Hepatocyte (in vitro differentiated cells): Measurements from ENCODE around the gene CDH26. TPM values are rescaled to one million over a fixed set of nuclear protein-coding genes. Genes with fewer than 3 reads are reported as not detected.
A peak's percentile ranks its signal among the peaks of the same experiment; 100 is the strongest.

Experiments used
- DNase-seq: peaks from one replicate; pipeline ENCODE4 v3.0.0-alpha.2; 2016; ENCODE audit warnings: low spot score
- H2AFZ ChIP-seq: fragments of 200-600 bp; sonication (generic); 2 replicates; pipeline ENCODE4 v1.6.0; 2016; ENCODE audit warnings: antibody characterized with exemption, mild to moderate bottlenecking
- H3K27ac ChIP-seq: fragments of 200-600 bp; sonication (generic); 2 replicates; pipeline ENCODE4 v1.5.1; 2016; ENCODE audit warnings: mild to moderate bottlenecking
- H3K27me3 ChIP-seq: fragments of 200-600 bp; sonication (generic); 2 replicates; pipeline ENCODE4 v1.6.1; 2016
- H3K36me3 ChIP-seq: fragments of 200-600 bp; sonication (generic); replicated peaks from 2 replicates; pipeline ENCODE4 v1.5.1; 2016; ENCODE audit warnings: low read depth; ENCODE audit not compliant: insufficient read depth
- H3K4me1 ChIP-seq: fragments of 200-600 bp; sonication (generic); 2 replicates; pipeline ENCODE4 v1.5.1; 2016; ENCODE audit warnings: mild to moderate bottlenecking, moderate library complexity; ENCODE audit not compliant: insufficient read depth
- H3K4me2 ChIP-seq: fragments of 200-600 bp; sonication (generic); 2 replicates; pipeline ENCODE4 v1.6.0; 2016
- H3K4me3 ChIP-seq: fragments of 200-600 bp; sonication (generic); 2 replicates; pipeline ENCODE4 v1.5.1; 2016; ENCODE audit warnings: mild to moderate bottlenecking
- H3K79me2 ChIP-seq: fragments of 200-600 bp; sonication (generic); 2 replicates; pipeline ENCODE4 v1.6.0; 2017; ENCODE audit warnings: mild to moderate bottlenecking
- H3K9me2 ChIP-seq: fragments of 200-600 bp; sonication (generic); replicated peaks from 2 replicates; pipeline ENCODE4 v1.6.0; 2017; ENCODE audit warnings: mild to moderate bottlenecking; ENCODE audit not compliant: insufficient read depth
- H3K9me3 ChIP-seq: fragments of 200-600 bp; sonication (generic); 2 replicates; pipeline ENCODE4 v1.5.1; 2016; ENCODE audit warnings: low read depth, mild to moderate bottlenecking
- H4K20me1 ChIP-seq: fragments of 200-600 bp; sonication (generic); 2 replicates; pipeline ENCODE4 v1.6.0; 2016; ENCODE audit warnings: mild to moderate bottlenecking; ENCODE audit not compliant: insufficient read depth, poor library complexity, severe bottlenecking
- EZH2 ChIP-seq: fragments of 200-600 bp; sonication (generic); IDR thresholded peaks from 2 replicates; pipeline ENCODE4 v1.6.1; 2016; ENCODE audit warnings: antibody characterized with exemption, mild to moderate bottlenecking, borderline replicate concordance
- EZH2phosphoT487 ChIP-seq: fragments of 200-600 bp; sonication (generic); IDR thresholded peaks from one replicate; pipeline ENCODE4 v1.6.1; 2018; ENCODE audit warnings: antibody characterized with exemption, mild to moderate bottlenecking, low read depth, moderate library complexity; ENCODE audit not compliant: unreplicated experiment, severe bottlenecking
- WGBS: methylation state at CpG from one replicate; pipeline ENCODE4 v1.1.6; 2016; ENCODE audit warnings: low lambda C conversion rate; ENCODE audit errors: missing lambda C conversion rate; 5-methylcytosine and 5-hydroxymethylcytosine counted together
- polyA plus RNA-seq: library from polyadenylated mRNA; unstranded; fragments of >200 nt; fragmentation: Nextera tagmentation; extraction: Ambion mirVana; gene quantifications from 2 replicates; pipeline ENCODE4 v1.2.1, GENCODE V29; 2016
- total RNA-seq: library from RNA; depleted of rRNA; stranded (reverse); fragments of >200 nt; gene quantifications from 2 replicates; pipeline ENCODE4 v1.2.3, GENCODE V29; 2014
- TF ChIP-seq, protein P1 (sequence below): fragments of 200-600 bp; sonication (generic); IDR thresholded peaks from 2 replicates; pipeline ENCODE4 v1.5.1; 2016; ENCODE audit warnings: antibody characterized with exemption, mild to moderate bottlenecking; ENCODE audit not compliant: poor library complexity

Gene CDH26
- total and polyA plus RNA-seq, 2 experiments from 2014 or later = 2.2 to 2.3 TPM

DNA sequence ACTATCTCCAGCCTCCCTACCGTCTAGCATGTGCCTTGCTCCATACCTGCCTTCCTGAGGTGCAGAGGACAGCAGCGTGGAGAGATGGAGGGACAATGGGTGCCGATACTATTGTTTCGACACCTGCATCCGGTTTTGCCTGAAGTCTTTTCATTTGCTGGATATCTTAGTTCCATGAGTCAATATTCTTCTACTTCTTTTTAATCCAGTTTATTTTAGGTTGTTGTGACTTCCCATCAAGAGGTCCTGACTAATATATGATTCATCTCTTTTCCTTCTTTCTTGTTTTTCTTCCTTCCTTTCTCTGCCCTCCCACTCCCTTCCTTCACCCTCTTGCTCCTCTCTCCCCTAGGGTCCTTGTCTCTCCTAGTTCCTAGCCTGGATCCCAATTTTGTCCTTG, 91.4 kb downstream of the CDH26 start:
- Histone ChIP-seq H3K36me3 (no peaks in the 10 kb centered on the region), H3K9me3 (no peaks in the 10 kb centered on the region), H3K4me3 (no peak overlapping the region), H4K20me1 (no peaks in the 10 kb centered on the region), H3K9me2 (no peaks in the 10 kb centered on the region), H3K27ac (no peak overlapping the region), H3K4me1 (no peaks in the 10 kb centered on the region), H2AFZ (no peak overlapping the region), H3K79me2 (no peaks in the 10 kb centered on the region), H3K4me2 (no peak overlapping the region), H3K27me3 (peaks cover 15% of the 10 kb centered on the region)
- 95% methylated on average over 5 of the region's 5 CpGs for WGBS
- TF ChIP-seq, protein P1, sequence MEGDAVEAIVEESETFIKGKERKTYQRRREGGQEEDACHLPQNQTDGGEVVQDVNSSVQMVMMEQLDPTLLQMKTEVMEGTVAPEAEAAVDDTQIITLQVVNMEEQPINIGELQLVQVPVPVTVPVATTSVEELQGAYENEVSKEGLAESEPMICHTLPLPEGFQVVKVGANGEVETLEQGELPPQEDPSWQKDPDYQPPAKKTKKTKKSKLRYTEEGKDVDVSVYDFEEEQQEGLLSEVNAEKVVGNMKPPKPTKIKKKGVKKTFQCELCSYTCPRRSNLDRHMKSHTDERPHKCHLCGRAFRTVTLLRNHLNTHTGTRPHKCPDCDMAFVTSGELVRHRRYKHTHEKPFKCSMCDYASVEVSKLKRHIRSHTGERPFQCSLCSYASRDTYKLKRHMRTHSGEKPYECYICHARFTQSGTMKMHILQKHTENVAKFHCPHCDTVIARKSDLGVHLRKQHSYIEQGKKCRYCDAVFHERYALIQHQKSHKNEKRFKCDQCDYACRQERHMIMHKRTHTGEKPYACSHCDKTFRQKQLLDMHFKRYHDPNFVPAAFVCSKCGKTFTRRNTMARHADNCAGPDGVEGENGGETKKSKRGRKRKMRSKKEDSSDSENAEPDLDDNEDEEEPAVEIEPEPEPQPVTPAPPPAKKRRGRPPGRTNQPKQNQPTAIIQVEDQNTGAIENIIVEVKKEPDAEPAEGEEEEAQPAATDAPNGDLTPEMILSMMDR = no peak
- TF ChIP-seq EZH2phosphoT487 = no peak
- DNase-seq = no peak

DNA sequence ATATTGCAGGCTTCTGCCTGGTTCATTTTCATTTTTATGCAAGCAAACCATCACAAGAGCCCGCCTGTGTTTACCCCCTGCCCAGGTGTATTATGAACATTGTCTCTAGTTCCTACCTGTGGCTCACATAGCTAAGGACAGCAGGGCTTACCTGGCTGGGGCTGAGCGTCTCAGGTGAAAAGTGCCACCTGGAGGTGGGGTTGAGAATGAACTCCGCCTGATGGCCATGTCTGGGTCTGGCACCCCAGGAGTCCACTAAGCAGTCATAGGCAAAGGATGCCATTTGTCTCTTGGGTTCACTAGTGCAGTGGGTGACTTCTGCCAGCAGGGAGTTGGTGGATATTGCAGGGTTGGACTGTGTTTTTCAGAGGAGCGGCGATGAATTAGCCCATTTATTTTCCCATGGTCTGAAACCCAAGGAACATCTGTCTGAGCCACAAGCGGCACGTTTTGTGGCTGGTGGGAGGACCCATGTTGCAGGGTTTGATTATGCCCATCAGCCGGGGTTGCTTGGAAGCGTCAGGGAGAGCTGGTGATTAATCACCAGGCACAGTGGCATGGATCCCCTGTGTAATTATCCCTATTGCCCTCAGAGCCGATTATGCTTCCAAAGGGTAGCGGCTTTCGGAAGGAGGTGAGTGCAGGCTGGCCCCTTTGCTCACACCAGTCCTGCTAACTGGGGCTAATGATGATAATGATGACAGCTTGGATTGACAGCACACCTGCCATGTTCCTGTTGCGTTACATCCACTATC, 92.1 kb downstream of the CDH26 start:
- no peak for TF ChIP-seq EZH2
- TF ChIP-seq, protein P1 = peak; percentile 49
- TF ChIP-seq EZH2phosphoT487 = no peak
- 82% methylated on average over 13 of the region's 13 CpGs for WGBS
- no peak overlapping the region for H3K27ac ChIP-seq
- no peak overlapping the region for H2AFZ ChIP-seq
- H3K27me3 ChIP-seq = peaks cover 15% of the 10 kb centered on the region
- H3K9me3 ChIP-seq = no peaks in the 10 kb centered on the region
- no peaks in the 10 kb centered on the region for H3K79me2 ChIP-seq
- H3K36me3 ChIP-seq = no peaks in the 10 kb centered on the region
- H3K4me3 ChIP-seq = no peak overlapping the region
- no peaks in the 10 kb centered on the region for H3K9me2 ChIP-seq
- no peaks in the 10 kb centered on the region for H4K20me1 ChIP-seq
- peak; percentile 66 for DNase-seq
- H3K4me1 ChIP-seq = no peaks in the 10 kb centered on the region
- H3K4me2 ChIP-seq = no peak overlapping the region

DNA sequence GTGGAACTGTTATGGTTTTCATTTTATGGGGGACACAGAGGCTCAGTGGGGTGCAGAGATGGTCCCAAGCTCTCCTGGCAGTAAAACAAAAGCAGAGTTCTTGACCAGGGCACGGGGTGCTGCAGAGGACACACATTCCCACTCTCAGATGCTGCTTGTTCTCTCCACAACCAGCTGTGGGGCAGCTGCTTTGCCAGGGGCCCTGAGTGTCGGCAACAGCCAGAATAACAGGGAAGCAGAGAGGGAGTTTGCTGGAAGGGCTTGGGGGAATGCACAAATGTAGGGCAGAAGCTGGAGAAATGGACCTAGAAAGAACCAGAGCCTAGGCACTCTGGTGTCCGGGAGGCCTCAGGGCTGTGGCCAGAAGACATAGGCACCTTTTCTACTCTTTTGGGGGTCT, 93.7 kb downstream of the CDH26 start:
- Histone ChIP-seq H3K27me3 (peaks cover 15% of the 10 kb centered on the region), H2AFZ (no peak overlapping the region), H3K36me3 (no peaks in the 10 kb centered on the region), H4K20me1 (no peaks in the 10 kb centered on the region), H3K9me3 (no peaks in the 10 kb centered on the region), H3K9me2 (no peaks in the 10 kb centered on the region), H3K4me2 (no peak overlapping the region), H3K4me1 (no peaks in the 10 kb centered on the region), H3K79me2 (no peaks in the 10 kb centered on the region), H3K4me3 (no peak overlapping the region), H3K27ac (no peak overlapping the region)
- WGBS = 95% methylated on average over 3 of the region's 3 CpGs
- TF ChIP-seq, protein P1 = no peak
- TF ChIP-seq EZH2phosphoT487 = no peak
- TF ChIP-seq EZH2 = no peak
- DNase-seq = no peak
